HFFc6 (cell line): ENCODE measurements around the gene HSF5. TPM values are rescaled to one million over a fixed set of nuclear protein-coding genes. Genes with fewer than 3 reads are reported as not detected.

Experiments used
- DNase-seq: peaks from one replicate; pipeline ENCODE4 v3.0.0-alpha.2; 2018
- H3K27ac Mint-ChIP-seq: 2 replicates; pipeline ENCODE4 v1.8.0; 2020; ENCODE audit warnings: mild to moderate bottlenecking, mixed read lengths
- H3K27me3 Mint-ChIP-seq: 2 replicates; pipeline ENCODE4 v1.8.0; 2021; ENCODE audit warnings: mild to moderate bottlenecking, moderate library complexity, mixed read lengths; ENCODE audit not compliant: insufficient read depth
- H3K36me3 Mint-ChIP-seq: 2 replicates; pipeline ENCODE4 v1.8.0; 2021; ENCODE audit warnings: low read depth, mixed read lengths
- H3K4me1 Mint-ChIP-seq: 2 replicates; pipeline ENCODE4 v1.8.0; 2020; ENCODE audit warnings: low read depth, mixed read lengths
- H3K4me3 Mint-ChIP-seq: 2 replicates; pipeline ENCODE4 v1.8.0; 2020; ENCODE audit warnings: mild to moderate bottlenecking, moderate library complexity, mixed read lengths
- H3K9me3 Mint-ChIP-seq: 2 replicates; pipeline ENCODE4 v1.8.0; 2020; ENCODE audit warnings: mild to moderate bottlenecking, mixed read lengths
- total RNA-seq, 6 experiments: library from RNA; stranded (reverse); fragmentation: NEBNext Ultra II Directional; extraction: Animal tissue kit (Norgen Biotek cat#: 25700); gene quantifications; 2 replicates in 1 of 6; 3 replicates in 5 of 6; pipeline ENCODE4 v1.2.3, GENCODE V29; 2021
- TF ChIP-seq, protein P1 (sequence below): fragments of 200-600 bp; sonication (generic); IDR thresholded peaks from 2 replicates; pipeline ENCODE4 v1.5.0; 2021; ENCODE audit warnings: antibody characterized with exemption, mild to moderate bottlenecking

HSF5 gene
- total RNA-seq, 6 experiments from 2014 or later: not detected

GRCh38 chr17:58421711-58422110 is 66.5 kb downstream of the HSF5 start:
- Mint-ChIP-seq H3K4me1 (peaks cover 11% of the 10 kb centered on the region), H3K27ac (no peak overlapping the region), H3K36me3 (no peaks in the 10 kb centered on the region), H3K9me3 (no peaks in the 10 kb centered on the region), H3K27me3 (peaks cover 7% of the 10 kb centered on the region), H3K4me3 (no peak overlapping the region)
- no peak for DNase-seq
- TF ChIP-seq, protein P1, sequence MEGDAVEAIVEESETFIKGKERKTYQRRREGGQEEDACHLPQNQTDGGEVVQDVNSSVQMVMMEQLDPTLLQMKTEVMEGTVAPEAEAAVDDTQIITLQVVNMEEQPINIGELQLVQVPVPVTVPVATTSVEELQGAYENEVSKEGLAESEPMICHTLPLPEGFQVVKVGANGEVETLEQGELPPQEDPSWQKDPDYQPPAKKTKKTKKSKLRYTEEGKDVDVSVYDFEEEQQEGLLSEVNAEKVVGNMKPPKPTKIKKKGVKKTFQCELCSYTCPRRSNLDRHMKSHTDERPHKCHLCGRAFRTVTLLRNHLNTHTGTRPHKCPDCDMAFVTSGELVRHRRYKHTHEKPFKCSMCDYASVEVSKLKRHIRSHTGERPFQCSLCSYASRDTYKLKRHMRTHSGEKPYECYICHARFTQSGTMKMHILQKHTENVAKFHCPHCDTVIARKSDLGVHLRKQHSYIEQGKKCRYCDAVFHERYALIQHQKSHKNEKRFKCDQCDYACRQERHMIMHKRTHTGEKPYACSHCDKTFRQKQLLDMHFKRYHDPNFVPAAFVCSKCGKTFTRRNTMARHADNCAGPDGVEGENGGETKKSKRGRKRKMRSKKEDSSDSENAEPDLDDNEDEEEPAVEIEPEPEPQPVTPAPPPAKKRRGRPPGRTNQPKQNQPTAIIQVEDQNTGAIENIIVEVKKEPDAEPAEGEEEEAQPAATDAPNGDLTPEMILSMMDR: no peak

DNA sequence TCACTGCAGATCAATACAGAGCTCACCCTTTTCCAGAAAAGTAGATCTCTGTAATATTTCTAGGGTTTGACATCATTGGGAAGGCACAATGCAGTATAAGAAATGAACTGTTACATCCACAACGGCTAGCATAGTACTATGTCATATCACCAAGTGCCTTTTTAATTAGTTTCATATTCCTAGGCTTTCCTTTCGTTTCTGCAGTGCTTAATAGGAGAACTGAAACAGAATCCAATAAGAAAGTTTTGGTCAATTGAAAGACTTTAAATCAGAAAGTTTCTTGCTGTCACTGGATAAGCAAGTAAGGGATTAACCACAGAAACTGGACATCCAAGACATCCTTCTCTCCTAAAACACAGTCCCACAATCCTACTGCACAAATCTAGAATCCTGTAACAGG is 67.4 kb downstream of the HSF5 start:
- Mint-ChIP-seq H3K36me3 (no peaks in the 10 kb centered on the region), H3K9me3 (no peaks in the 10 kb centered on the region), H3K4me3 (no peak overlapping the region), H3K4me1 (peaks cover 11% of the 10 kb centered on the region), H3K27me3 (peaks cover 7% of the 10 kb centered on the region), H3K27ac (no peak overlapping the region)
- TF ChIP-seq, protein P1: no peak
- no peak for DNase-seq

DNA sequence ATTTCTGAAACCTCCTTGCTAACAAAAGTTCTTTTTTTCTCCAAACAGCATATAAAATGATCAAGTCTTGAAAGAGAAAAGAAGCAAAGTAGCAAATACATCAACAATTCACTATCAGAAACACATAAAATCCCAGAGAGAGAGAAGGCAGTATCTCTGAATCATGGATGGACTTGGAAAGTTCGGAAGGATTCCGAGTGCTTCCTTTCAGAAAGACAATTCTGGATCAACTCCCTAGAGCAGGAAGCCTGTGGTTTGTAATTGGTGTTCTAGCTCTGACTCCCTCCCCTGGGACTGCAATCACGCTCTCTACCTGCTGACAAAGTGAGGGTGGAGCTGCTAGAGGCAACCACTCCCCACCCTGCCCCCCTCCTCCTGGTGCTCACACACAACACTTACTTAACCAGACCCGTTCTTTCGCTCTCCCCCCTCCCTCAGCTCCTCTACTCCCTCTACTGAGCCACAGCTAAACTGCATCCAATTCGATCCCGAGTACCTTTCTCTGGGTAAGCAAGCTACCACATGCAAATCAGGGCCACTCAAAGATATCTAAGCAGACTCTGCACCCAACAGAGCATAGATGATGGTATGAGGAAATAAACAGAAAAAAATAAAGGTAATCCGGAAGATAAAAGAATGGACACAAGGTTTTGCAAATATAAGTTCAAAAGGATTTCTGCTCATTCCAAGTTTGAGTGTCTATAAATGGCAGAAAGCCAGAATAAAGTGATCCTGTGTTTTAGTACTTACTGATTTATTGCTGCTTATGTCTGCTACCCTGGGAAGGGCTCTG is 70.7 kb downstream of the HSF5 start, which contains the start of gene RNF43:
TSS of gene RNF43 (minus strand) at position 235 of the 793 bp plus-strand sequence. CDS start 1,957 bp downstream, outside the sequence.
- DNase-seq: peak; percentile 66
- peaks cover 7% of the 10 kb centered on the region for H3K27me3 Mint-ChIP-seq

GRCh38 chr17:58416937-58417299 is 71.3 kb downstream of the HSF5 start:
- DNase-seq: no peak
- Mint-ChIP-seq H3K4me1 (peaks cover 11% of the 10 kb centered on the region), H3K27ac (no peak overlapping the region), H3K9me3 (no peaks in the 10 kb centered on the region), H3K36me3 (no peaks in the 10 kb centered on the region), H3K27me3 (peaks cover 3% of the 10 kb centered on the region), H3K4me3 (peak overlapping the region; percentile 80)
- TF ChIP-seq, protein P1: no peak

More for the DNA sequence above, 70.7 kb downstream of the HSF5 start, which contains the start of gene RNF43:
- TF ChIP-seq, protein P1: peak; percentile 71
- Mint-ChIP-seq H3K36me3 (no peaks in the 10 kb centered on the region), H3K4me3 (peak within 1 kb of the TSS; percentile 80), H3K9me3 (no peaks in the 10 kb centered on the region), H3K4me1 (peaks cover 11% of the 10 kb centered on the region), H3K27ac (no peak within 1 kb of the TSS)

GRCh38 chr17:58416396-58416795 is 71.8 kb downstream of the HSF5 start:
- Mint-ChIP-seq H3K27me3 (peaks cover 3% of the 10 kb centered on the region), H3K27ac (no peak overlapping the region), H3K4me1 (peaks cover 11% of the 10 kb centered on the region), H3K4me3 (no peak overlapping the region), H3K9me3 (no peaks in the 10 kb centered on the region), H3K36me3 (no peaks in the 10 kb centered on the region)
- TF ChIP-seq, protein P1: no peak
- DNase-seq: no peak
